ENCODE results near the gene DNAJC8. TPM values are rescaled to one million over a fixed set of nuclear protein-coding genes. Genes with fewer than 3 reads are reported as not detected.

DNAJC8 gene
- total and polyA plus RNA-seq, 2 of the 8 experiments (the other 6 are each of a cell fraction or from before 2014, with no cell fraction given), result 116 to 134 TPM

DNA sequence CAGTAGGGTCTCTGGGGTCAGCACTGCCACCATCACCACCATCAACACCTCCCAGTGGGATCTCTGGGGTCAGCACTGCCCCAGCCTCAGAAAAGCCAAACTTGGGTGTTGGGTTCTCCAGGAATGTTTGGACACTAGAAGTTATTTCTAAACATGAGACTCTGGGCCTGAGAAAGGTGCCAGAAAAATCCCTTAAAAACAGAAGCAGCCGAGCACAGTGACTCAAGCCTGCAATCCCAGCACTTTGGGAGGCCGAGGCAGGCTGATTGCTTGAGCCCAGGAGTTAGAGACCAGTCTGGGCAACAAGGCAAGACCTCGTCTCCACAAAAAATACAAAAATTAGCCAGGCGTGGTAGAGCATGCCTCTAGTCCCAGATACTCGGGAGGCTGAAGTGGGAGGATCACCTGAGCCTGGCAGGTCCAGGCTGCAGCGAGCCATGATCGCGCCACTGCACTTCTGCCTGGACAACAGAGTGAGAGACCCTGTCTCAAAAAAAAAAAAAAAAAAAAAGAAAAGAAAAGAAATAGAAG lies 56.8 kb downstream of the DNAJC8 start (continued):
- TF ChIP-seq, protein P1, sequence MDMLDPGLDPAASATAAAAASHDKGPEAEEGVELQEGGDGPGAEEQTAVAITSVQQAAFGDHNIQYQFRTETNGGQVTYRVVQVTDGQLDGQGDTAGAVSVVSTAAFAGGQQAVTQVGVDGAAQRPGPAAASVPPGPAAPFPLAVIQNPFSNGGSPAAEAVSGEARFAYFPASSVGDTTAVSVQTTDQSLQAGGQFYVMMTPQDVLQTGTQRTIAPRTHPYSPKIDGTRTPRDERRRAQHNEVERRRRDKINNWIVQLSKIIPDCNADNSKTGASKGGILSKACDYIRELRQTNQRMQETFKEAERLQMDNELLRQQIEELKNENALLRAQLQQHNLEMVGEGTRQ (IDR thresholded peaks at IDR 0.05; ENCODE audit: low read length), result no peak
